PFSK-1 (cell line): Measurements from ENCODE around the gene MAD1L1.

Source experiments
- FOXP2 ChIP-seq: optimal IDR thresholded peaks from 2 replicates; pipeline ENCODE3; 2011; ENCODE audit warnings: borderline replicate concordance, control low read depth, inconsistent platforms; ENCODE audit not compliant: insufficient read depth; ENCODE audit errors: extremely low read length, extremely low read depth
- POLR2AphosphoS5 ChIP-seq: IDR thresholded peaks from 2 replicates; pipeline ENCODE4 v1.6.1; 2012; ENCODE audit warnings: low read depth, mild to moderate bottlenecking, control low read depth, low read length, moderate library complexity
- REST ChIP-seq, 2 experiments: IDR thresholded peaks; 2 replicates each; pipeline versions ENCODE4 v1.6.1 to v1.8.0; 2011 to 2012; ENCODE audit warnings: low read depth in 2 of 2, low read length in 2 of 2, control low read depth in 1 of 2, inconsistent platforms in 1 of 2, mild to moderate bottlenecking in 1 of 2, moderate library complexity in 1 of 2; ENCODE audit not compliant: insufficient read depth in 1 of 2
- SIN3A ChIP-seq: IDR thresholded peaks from 2 replicates; pipeline ENCODE4 v1.6.1; 2012; ENCODE audit warnings: mild to moderate bottlenecking, low read length, moderate library complexity, borderline replicate concordance; ENCODE audit not compliant: insufficient read depth
- TAF1 ChIP-seq: IDR thresholded peaks from 2 replicates; pipeline ENCODE4 v1.6.1; 2012; ENCODE audit warnings: low read length, control low read depth, borderline replicate concordance; ENCODE audit not compliant: insufficient read depth

MAD1L1 gene

GRCh38 chr7:1981878-1982230 lies 250.9 kb downstream of the MAD1L1 start:
- TF ChIP-seq REST (IDR thresholded peaks at IDR 0.05; ENCODE audit: insufficient read depth in 1 of 2, low read depth in 2 of 2, low read length in 2 of 2), result no peak
- no peak for TF ChIP-seq SIN3A
- TF ChIP-seq POLR2AphosphoS5, result no peak

GRCh38 chr7:1981201-1981877 lies 251.4 kb downstream of the MAD1L1 start:
- TF ChIP-seq SIN3A (no peak), REST (IDR thresholded peaks at IDR 0.05; ENCODE audit: insufficient read depth in 1 of 2, low read depth in 2 of 2, low read length in 2 of 2) (no peak), TAF1 (no peak), FOXP2 (no peak), POLR2AphosphoS5 (no peak)

- TF ChIP-seq REST (IDR thresholded peaks at IDR 0.05; ENCODE audit: insufficient read depth in 1 of 2, low read depth in 2 of 2, low read length in 2 of 2), result no peak
- no peak for TF ChIP-seq SIN3A
- no peak for TF ChIP-seq POLR2AphosphoS5
- no peak for TF ChIP-seq TAF1
- TF ChIP-seq FOXP2, result no peak
Measured at GRCh38 chr7:1979591-1980560, 252.9 kb downstream of the MAD1L1 start.

GRCh38 chr7:1978656-1979590 lies 253.8 kb downstream of the MAD1L1 start:
- TF ChIP-seq POLR2AphosphoS5 (no peak), TAF1 (no peak), REST (IDR thresholded peaks at IDR 0.05; ENCODE audit: insufficient read depth in 1 of 2, low read depth in 2 of 2, low read length in 2 of 2) (no peak), SIN3A (no peak)
